GM12878 (cell line): ENCODE results near the gene MYO3B. TPM values are rescaled to one million over a fixed set of nuclear protein-coding genes. Genes with fewer than 3 reads are reported as not detected.

Source experiments
- ATAC-seq: fragments of 200-7000 bp; cut with Tn5 transposase; 3 replicates; pipeline ENCODE4 v1.9.1; 2020; ENCODE audit warnings: mild to moderate bottlenecking, moderate library complexity
- BruUV-seq: library from RNA; stranded (reverse); fragments of 400-500 nt; replicated peaks from 2 replicates; lab custom pipeline; 2021; lab: Mats Ljungman, UMichigan
- CTCF ChIA-PET: fragments of 300-600 bp; sonication (Branson Sonifier 250); formaldehyde crosslinking; extraction: SDS; loops from one replicate; lab custom pipeline; 2021; ENCODE audit warnings: inconsistent platforms; lab: Yijun Ruan, JAX
- POLR2A ChIA-PET: fragments of 350-600 bp; formaldehyde crosslinking; extraction: SDS; loops from one replicate; lab custom pipeline; 2021; ENCODE audit warnings: inconsistent platforms; lab: Charles Lee
- RAD21 ChIA-PET: fragments of 300-600 bp; sonication (Branson Sonifier 250); formaldehyde crosslinking; loops from one replicate; lab custom pipeline; 2023; ENCODE audit warnings: antibody characterized with exemption; ENCODE audit not compliant: unreplicated experiment; lab: Charles Lee
- SMC1A ChIA-PET: fragments of 300-600 bp; sonication (Branson Sonifier 250); formaldehyde crosslinking; loops from one replicate; lab custom pipeline; 2023; ENCODE audit not compliant: unreplicated experiment, uncharacterized antibody; lab: Charles Lee
- DNase-seq: peaks from one replicate; pipeline ENCODE4 v3.0.0-alpha.2; 2011; ENCODE audit warnings: low read depth, low spot score
- FAIRE-seq: peaks from 3 replicates; lab custom pipeline; 2011; peaks lifted over from hg19 to GRCh38; lab: Jason Lieb, UNC
- H2AFZ ChIP-seq: 2 replicates; pipeline ENCODE4 v1.6.0; 2011; ENCODE audit warnings: low read depth, low read length, control low read depth; ENCODE audit not compliant: control insufficient read depth
- H3K27ac ChIP-seq: 2 replicates; pipeline ENCODE4 v1.5.1; 2011; ENCODE audit warnings: control low read depth; ENCODE audit not compliant: control insufficient read depth, insufficient read depth
- H3K27me3 ChIP-seq, 2 experiments: replicated peaks in 1 of 2; 2 replicates each; pipeline versions ENCODE4 v1.6.0 to v1.6.1; 2011; ENCODE audit warnings: low read length in 1 of 2; ENCODE audit not compliant: control insufficient read depth in 2 of 2, insufficient read depth in 2 of 2
- H3K36me3 ChIP-seq, 2 experiments: 2 replicates each; pipeline ENCODE4 v1.5.1; 2011; ENCODE audit warnings: low read length in 1 of 2; ENCODE audit not compliant: control insufficient read depth in 2 of 2, insufficient read depth in 2 of 2
- H3K4me1 ChIP-seq: 2 replicates; pipeline ENCODE4 v1.6.1; 2011; ENCODE audit warnings: mild to moderate bottlenecking, low read length, moderate library complexity, mixed read lengths; ENCODE audit not compliant: control insufficient read depth, insufficient read depth
- H3K4me2 ChIP-seq: 2 replicates; pipeline ENCODE4 v1.6.0; 2011; ENCODE audit warnings: control low read depth; ENCODE audit not compliant: control insufficient read depth, insufficient read depth
- H3K4me3 ChIP-seq: fragments of 200-600 bp; sonication (generic); 2 replicates; pipeline ENCODE4 v1.5.1; 2016
- H3K79me2 ChIP-seq: 2 replicates; pipeline ENCODE4 v1.6.0; 2011; ENCODE audit warnings: low read length; ENCODE audit not compliant: control insufficient read depth, insufficient read depth
- H3K9ac ChIP-seq: 2 replicates; pipeline ENCODE4 v1.8.0; 2011; ENCODE audit warnings: low read length, control low read depth, mixed read lengths; ENCODE audit not compliant: control insufficient read depth, insufficient read depth
- H3K9me3 ChIP-seq: replicated peaks from 3 replicates; pipeline ENCODE4 v1.5.1; 2011; ENCODE audit warnings: mild to moderate bottlenecking, low read length; ENCODE audit not compliant: control insufficient read depth, insufficient read depth
- H4K20me1 ChIP-seq: 2 replicates; pipeline ENCODE4 v1.6.0; 2011; ENCODE audit not compliant: control insufficient read depth, insufficient read depth
- ESRRA ChIP-seq: IDR thresholded peaks from 2 replicates; pipeline ENCODE4 v1.6.1; 2012; ENCODE audit warnings: mild to moderate bottlenecking, low read length, improper control_type of control experiment
- FOXM1 ChIP-seq: IDR thresholded peaks from 2 replicates; pipeline ENCODE4 v1.6.1; 2012; ENCODE audit warnings: low read depth, mild to moderate bottlenecking, inconsistent platforms, low read length, moderate library complexity
- NFXL1 ChIP-seq: fragments of 450-650 bp; IDR thresholded peaks from 2 replicates; pipeline ENCODE4 v1.6.1; 2017; ENCODE audit warnings: antibody characterized with exemption, mild to moderate bottlenecking, borderline replicate concordance
- NFYB ChIP-seq: IDR thresholded peaks from 2 replicates; pipeline ENCODE4 v1.6.1; 2011; ENCODE audit warnings: low read depth, mild to moderate bottlenecking, low read length, improper control_type of control experiment, moderate library complexity; ENCODE audit not compliant: insufficient read depth
- POLR2A ChIP-seq: IDR thresholded peaks from 2 replicates; pipeline ENCODE4 v1.6.1; 2011; ENCODE audit warnings: low read depth, mild to moderate bottlenecking, low read length
- SMARCA5 ChIP-seq: fragments of 450-650 bp; IDR thresholded peaks from 2 replicates; pipeline ENCODE4 v1.6.1; 2017; ENCODE audit warnings: mild to moderate bottlenecking
- SP1 ChIP-seq: IDR thresholded peaks from one replicate; pipeline ENCODE4 v1.6.1; 2011; ENCODE audit warnings: low read depth, low read length
- SREBF2 ChIP-seq: IDR thresholded peaks from 2 replicates; pipeline ENCODE4 v1.6.1; 2012; ENCODE audit warnings: mild to moderate bottlenecking, low read length
- WGBS: methylation state at CpG from one replicate; pipeline ENCODE4 v1.1.6; 2016; ENCODE audit warnings: low lambda C conversion rate; ENCODE audit not compliant: insufficient replicate concordance, insufficient coverage; ENCODE audit errors: missing lambda C conversion rate; 5-methylcytosine and 5-hydroxymethylcytosine counted together
- in situ Hi-C: fragments of 300-500 bp; cut with MboI; formaldehyde crosslinking; loops from 9 replicates; pipeline ENCODE4 v1.14.3; 2018; ENCODE audit warnings: mixed read lengths
- intact Hi-C: fragments of 100-400 bp; cut with micrococcal nuclease; formaldehyde crosslinking; loops from one replicate; pipeline ENCODE4 v1.14.2; 2022; ENCODE audit not compliant: unreplicated experiment
- polyA plus RNA-seq, 11 experiments: library from polyadenylated mRNA; depleted of rRNA in 4 of 11; unstranded in 6 of 11; stranded (reverse) in 5 of 11; fragments of >200 nt; fragmentation: Nextera tagmentation in 4 of 11; fragmentation: Illumina TruSeq in 1 of 11; extraction: Ambion mirVana in 4 of 11; extraction: Trizol in 1 of 11; gene quantifications; 1 replicate in 1 of 11; 2 replicates in 10 of 11; pipeline versions ENCODE4 v1.2.1 to v1.2.3, GENCODE V29; 2011 to 2016; ENCODE audit warnings: inconsistent platforms in 2 of 11, missing spikeins in 2 of 11, low read depth in 1 of 11
- total RNA-seq, 4 experiments: library from RNA; depleted of rRNA in 3 of 4; stranded (reverse); fragments of >200 nt in 3 of 4; fragmentation: Illumina TruSeq in 1 of 4; extraction: Trizol in 1 of 4; gene quantifications; 2 replicates each; pipeline versions ENCODE4 v1.2.1 to v1.2.3, GENCODE V29; 2013 to 2021
- TF ChIP-seq, protein P1 (sequence below): IDR thresholded peaks from 2 replicates; pipeline ENCODE4 v1.6.1; 2011; ENCODE audit warnings: borderline replicate concordance, low read depth, mild to moderate bottlenecking, moderate library complexity, low read length; ENCODE audit not compliant: insufficient read depth, poor library complexity, severe bottlenecking
- TF ChIP-seq, protein P2 (sequence below): IDR thresholded peaks from 2 replicates; pipeline ENCODE4 v1.6.1; 2012; ENCODE audit warnings: low read depth, low read length, improper control_type of control experiment
- TF ChIP-seq, protein P3 (sequence below): fragments of 450-650 bp; IDR thresholded peaks from 2 replicates; pipeline ENCODE4 v1.6.1; 2018; ENCODE audit warnings: borderline replicate concordance, mild to moderate bottlenecking; ENCODE audit not compliant: partially characterized antibody

MYO3B gene
- total and polyA plus RNA-seq, 10 of the 15 experiments (the other 5 are each of a cell fraction or from before 2014, with no cell fraction given): 1.1 to 7.1 (median 2.1) TPM

DNA sequence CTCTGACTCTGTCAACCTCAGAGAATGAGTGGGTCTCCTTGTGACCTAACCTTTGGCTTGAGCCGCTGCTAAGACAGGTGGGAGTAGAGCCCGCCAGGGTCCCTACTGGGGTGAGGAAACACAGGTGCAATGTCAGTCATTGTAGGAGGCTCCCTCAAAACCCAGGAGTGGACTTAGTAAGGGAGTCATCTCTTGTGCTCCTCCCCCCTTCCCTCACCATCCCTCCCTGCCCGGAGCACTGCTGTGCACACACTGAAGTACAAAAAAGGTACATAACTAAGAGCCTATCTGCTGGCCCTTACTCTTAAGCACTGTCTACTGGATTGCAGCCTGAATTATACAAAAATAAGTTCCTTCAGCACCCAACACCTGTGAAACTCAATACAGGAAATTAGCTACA, 77.2 kb downstream of the MYO3B start:
- H3K4me3 ChIP-seq: no peak overlapping the region
- CTCF ChIA-PET: interaction anchor here (0.9 kb wide), 1 partner anchor 557 kb away, joined by 6 read pairs; no protein-coding TSS in a partner anchor
- no peaks in the 10 kb centered on the region for H3K4me1 ChIP-seq
- intact Hi-C loops: no loop called here
- no peak overlapping the region for H2AFZ ChIP-seq
- RAD21 ChIA-PET: no interaction called here
- no peaks in the 10 kb centered on the region for H3K27me3 ChIP-seq
- no peaks in the 10 kb centered on the region; the same call in 2 of the 3 replicates for H3K9me3 ChIP-seq
- TF ChIP-seq SMARCA5: no peak
- TF ChIP-seq POLR2A: no peak
- no peak for TF ChIP-seq NFXL1
- TF ChIP-seq SREBF2: no peak
- TF ChIP-seq, protein P1, sequence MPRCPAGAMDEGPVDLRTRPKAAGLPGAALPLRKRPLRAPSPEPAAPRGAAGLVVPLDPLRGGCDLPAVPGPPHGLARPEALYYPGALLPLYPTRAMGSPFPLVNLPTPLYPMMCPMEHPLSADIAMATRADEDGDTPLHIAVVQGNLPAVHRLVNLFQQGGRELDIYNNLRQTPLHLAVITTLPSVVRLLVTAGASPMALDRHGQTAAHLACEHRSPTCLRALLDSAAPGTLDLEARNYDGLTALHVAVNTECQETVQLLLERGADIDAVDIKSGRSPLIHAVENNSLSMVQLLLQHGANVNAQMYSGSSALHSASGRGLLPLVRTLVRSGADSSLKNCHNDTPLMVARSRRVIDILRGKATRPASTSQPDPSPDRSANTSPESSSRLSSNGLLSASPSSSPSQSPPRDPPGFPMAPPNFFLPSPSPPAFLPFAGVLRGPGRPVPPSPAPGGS: no peak
- TF ChIP-seq, protein P2, sequence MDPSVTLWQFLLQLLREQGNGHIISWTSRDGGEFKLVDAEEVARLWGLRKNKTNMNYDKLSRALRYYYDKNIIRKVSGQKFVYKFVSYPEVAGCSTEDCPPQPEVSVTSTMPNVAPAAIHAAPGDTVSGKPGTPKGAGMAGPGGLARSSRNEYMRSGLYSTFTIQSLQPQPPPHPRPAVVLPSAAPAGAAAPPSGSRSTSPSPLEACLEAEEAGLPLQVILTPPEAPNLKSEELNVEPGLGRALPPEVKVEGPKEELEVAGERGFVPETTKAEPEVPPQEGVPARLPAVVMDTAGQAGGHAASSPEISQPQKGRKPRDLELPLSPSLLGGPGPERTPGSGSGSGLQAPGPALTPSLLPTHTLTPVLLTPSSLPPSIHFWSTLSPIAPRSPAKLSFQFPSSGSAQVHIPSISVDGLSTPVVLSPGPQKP: no peak
- TF ChIP-seq, protein P3, sequence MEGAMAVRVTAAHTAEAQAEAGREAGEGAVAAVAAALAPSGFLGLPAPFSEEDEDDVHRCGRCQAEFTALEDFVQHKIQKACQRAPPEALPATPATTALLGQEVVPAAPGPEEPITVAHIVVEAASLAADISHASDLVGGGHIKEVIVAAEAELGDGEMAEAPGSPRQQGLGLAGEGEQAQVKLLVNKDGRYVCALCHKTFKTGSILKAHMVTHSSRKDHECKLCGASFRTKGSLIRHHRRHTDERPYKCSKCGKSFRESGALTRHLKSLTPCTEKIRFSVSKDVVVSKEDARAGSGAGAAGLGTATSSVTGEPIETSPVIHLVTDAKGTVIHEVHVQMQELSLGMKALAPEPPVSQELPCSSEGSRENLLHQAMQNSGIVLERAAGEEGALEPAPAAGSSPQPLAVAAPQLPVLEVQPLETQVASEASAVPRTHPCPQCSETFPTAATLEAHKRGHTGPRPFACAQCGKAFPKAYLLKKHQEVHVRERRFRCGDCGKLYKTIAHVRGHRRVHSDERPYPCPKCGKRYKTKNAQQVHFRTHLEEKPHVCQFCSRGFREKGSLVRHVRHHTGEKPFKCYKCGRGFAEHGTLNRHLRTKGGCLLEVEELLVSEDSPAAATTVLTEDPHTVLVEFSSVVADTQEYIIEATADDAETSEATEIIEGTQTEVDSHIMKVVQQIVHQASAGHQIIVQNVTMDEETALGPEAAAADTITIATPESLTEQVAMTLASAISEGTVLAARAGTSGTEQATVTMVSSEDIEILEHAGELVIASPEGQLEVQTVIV: no peak
- no peak for TF ChIP-seq SP1
- TF ChIP-seq FOXM1: no peak
- TF ChIP-seq NFYB: no peak
- TF ChIP-seq ESRRA: no peak
- BruUV-seq: no TSS peak
- WGBS: 63% methylated on average over 3 of the region's 3 CpGs
- H3K36me3 ChIP-seq: no peaks in the 10 kb centered on the region
- H4K20me1 ChIP-seq: no peaks in the 10 kb centered on the region
- H3K79me2 ChIP-seq: no peaks in the 10 kb centered on the region
- no peak overlapping the region for H3K4me2 ChIP-seq
- SMC1A ChIA-PET: interaction anchor here (0.6 to 1.2 kb wide), 3 partner anchors 12 to 235 kb away, joined by 3 read pairs; no protein-coding TSS in a partner anchor
- no peak overlapping the region for H3K9ac ChIP-seq
- no peak overlapping the region for H3K27ac ChIP-seq
- POLR2A ChIA-PET: no interaction called here
- FAIRE-seq: no peak
- in situ Hi-C loops: no loop called here
- DNase-seq: no peak
- no peak for ATAC-seq
